ENCODE data around the gene ASAP2.

DNA sequence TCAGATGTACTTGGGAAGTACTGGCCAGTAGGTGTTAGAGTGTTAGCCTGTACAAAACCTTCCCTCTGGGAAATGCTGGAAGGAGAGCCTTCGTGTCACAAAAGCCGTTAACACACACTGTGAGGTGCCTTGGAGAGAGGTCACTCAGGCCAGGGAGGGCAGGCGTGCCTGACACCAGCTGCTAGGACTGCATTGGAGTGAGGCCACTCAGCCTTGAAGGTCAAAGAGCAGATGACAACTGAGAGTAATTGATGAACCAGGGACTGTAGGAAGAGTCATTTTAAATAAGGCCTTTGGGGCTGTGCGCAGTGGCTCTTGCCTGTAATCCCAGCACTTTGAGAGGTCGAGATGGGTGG, 45.4 kb downstream of the ASAP2 start:
- no peak for TF ChIP-seq CTCF (IDR thresholded peaks at IDR 0.05; ENCODE audit: low read length)
- no peak for TF ChIP-seq EZH2 (optimal IDR thresholded peaks at IDR 0.05; ENCODE audit: low read depth, low read length)
- no peak for TF ChIP-seq EZH2phosphoT487 (IDR thresholded peaks at IDR 0.05; ENCODE audit: low read length)
